K562 (cell line): ENCODE data around the gene SFT2D2. TPM values are rescaled to one million over a fixed set of nuclear protein-coding genes. Genes with fewer than 3 reads are reported as not detected.

Experiments used
- ATAC-seq: fragments of 200-7000 bp; cut with Tn5 transposase; 3 replicates; pipeline ENCODE4 v1.9.1; 2020; ENCODE audit warnings: moderate library complexity
- BruUV-seq: library from RNA; stranded (reverse); fragments of 400-500 nt; replicated peaks from 2 replicates; lab custom pipeline; 2021; lab: Mats Ljungman, UMichigan
- CTCF ChIA-PET: fragments of 300-600 bp; formaldehyde crosslinking; extraction: SDS; loops from one replicate; lab custom pipeline; 2021; ENCODE audit warnings: low intra/inter-chr PET ratio; lab: Yijun Ruan, JAX
- POLR2A ChIA-PET: fragments of 300-600, 350-650 bp; sonication (Branson Sonifier 250); formaldehyde crosslinking; extraction: SDS; loops from one replicate; lab custom pipeline; 2021; ENCODE audit warnings: antibody characterized with exemption, inconsistent platforms; lab: Yijun Ruan, JAX
- DNase-seq, 4 experiments: peaks; one replicate each; pipeline versions ENCODE4 v3.0.0 to v3.0.0-alpha.2; 2011 to 2018; ENCODE audit warnings: low spot score in 3 of 4, mixed read lengths in 3 of 4; ENCODE audit errors: extremely low read depth in 1 of 4
- FAIRE-seq: peaks from 2 replicates; lab custom pipeline; 2011; peaks lifted over from hg19 to GRCh38; lab: Jason Lieb, UNC
- H2AFZ ChIP-seq: 2 replicates; pipeline ENCODE4 v1.6.0; 2011; ENCODE audit warnings: low read depth, low read length, control low read depth, inconsistent platforms
- H3K27ac ChIP-seq: fragments of 200-600 bp; 3 replicates; pipeline ENCODE4 v1.8.0; 2011; ENCODE audit warnings: low read depth, mild to moderate bottlenecking, control low read depth, inconsistent platforms, low read length, moderate library complexity, mixed read lengths; ENCODE audit errors: extremely low read depth
- H3K27me3 ChIP-seq, 2 experiments: fragments of 300-600 bp in 1 of 2; 2 replicates in 1 of 2; 3 replicates in 1 of 2; pipeline versions ENCODE4 v1.6.0 to v1.8.0; 2011; ENCODE audit warnings: inconsistent platforms in 2 of 2, low read length in 2 of 2, mild to moderate bottlenecking in 1 of 2, mixed read lengths in 1 of 2, moderate library complexity in 1 of 2; ENCODE audit not compliant: control insufficient read depth in 2 of 2, insufficient read depth in 2 of 2
- H3K36me3 ChIP-seq: fragments of 300-600 bp; 3 replicates; pipeline ENCODE4 v1.8.0; 2011; ENCODE audit warnings: mild to moderate bottlenecking, low read length, inconsistent platforms; ENCODE audit not compliant: control insufficient read depth, insufficient read depth
- H3K4me1 ChIP-seq, 2 experiments: fragments of 200-600 bp in 1 of 2; replicated peaks in 1 of 2; 2 replicates in 1 of 2; 3 replicates in 1 of 2; pipeline versions ENCODE4 v1.5.1 to v1.8.0; 2011; ENCODE audit warnings: inconsistent platforms in 2 of 2, low read length in 2 of 2, mild to moderate bottlenecking in 1 of 2, mixed read lengths in 1 of 2, moderate library complexity in 1 of 2; ENCODE audit not compliant: control insufficient read depth in 2 of 2, insufficient read depth in 2 of 2
- H3K4me2 ChIP-seq: 2 replicates; pipeline ENCODE4 v1.6.1; 2011; ENCODE audit warnings: low read length, control low read depth, inconsistent platforms, mixed read lengths; ENCODE audit not compliant: insufficient read depth
- H3K4me3 ChIP-seq: fragments of 200-600 bp; sonication (generic), shearing (Covaris generic); 2 replicates; pipeline ENCODE4 v1.5.1; 2016; ENCODE audit warnings: control low read depth, inconsistent platforms
- H3K79me2 ChIP-seq: fragments of 200-600 bp; 3 replicates; pipeline ENCODE4 v1.8.0; 2011; ENCODE audit warnings: low read length, inconsistent platforms; ENCODE audit not compliant: control insufficient read depth, insufficient read depth
- H3K9ac ChIP-seq, 2 experiments: 2 replicates each; pipeline versions ENCODE4 v1.6.0 to v1.6.1; 2011; ENCODE audit warnings: low read depth in 2 of 2, low read length in 2 of 2, control low read depth in 1 of 2, inconsistent platforms in 1 of 2, mild to moderate bottlenecking in 1 of 2, mixed read lengths in 1 of 2; ENCODE audit not compliant: insufficient read depth in 1 of 2
- H3K9me1 ChIP-seq: one replicate; pipeline ENCODE4 v1.6.0; 2011; ENCODE audit warnings: inconsistent platforms, mild to moderate bottlenecking, low read length, moderate library complexity; ENCODE audit not compliant: control insufficient read depth, insufficient read depth
- H3K9me3 ChIP-seq: replicated peaks from 2 replicates; pipeline ENCODE4 v1.5.1; 2011; ENCODE audit warnings: low read depth, low read length, inconsistent platforms; ENCODE audit not compliant: control insufficient read depth, insufficient read depth
- H4K20me1 ChIP-seq: replicated peaks from 2 replicates; pipeline ENCODE4 v1.6.1; 2011; ENCODE audit warnings: low read length, inconsistent platforms, mixed read lengths; ENCODE audit not compliant: control insufficient read depth, insufficient read depth
- BCOR ChIP-seq: fragments of 450-650 bp; IDR thresholded peaks from 2 replicates; pipeline ENCODE4 v1.6.1; 2016
- CBX8 ChIP-seq: fragments of 200-600 bp; sonication (generic); IDR thresholded peaks from 2 replicates; pipeline ENCODE4 v1.6.1; 2012; ENCODE audit warnings: borderline replicate concordance, mixed run types, low read depth, mild to moderate bottlenecking, moderate library complexity, mixed read lengths, low read length, control low read depth, inconsistent platforms; ENCODE audit not compliant: poor library complexity, severe bottlenecking; ENCODE audit errors: extremely low read depth
- CCAR2 ChIP-seq: fragments of 200-400 bp; formaldehyde crosslinking; IDR thresholded peaks from 2 replicates; pipeline ENCODE4 v1.6.1; 2017; ENCODE audit warnings: mild to moderate bottlenecking, low read depth, low read length
- CEBPG ChIP-seq, 3 experiments: fragments of 200-800 bp in 1 of 3; sonication (Bioruptor generic) in 1 of 3; sonication (generic) in 1 of 3; formaldehyde crosslinking in 1 of 3; IDR thresholded peaks in 2 of 3; conservative IDR thresholded peaks in 1 of 3; 2 replicates each; pipeline versions ENCODE4 v1.6.1 to v1.8.0; 2016 to 2022; ENCODE audit warnings: missing compliant biosample characterization in 2 of 3, missing genetic modification characterization in 2 of 3, mild to moderate bottlenecking in 1 of 3, missing genetic modification reagents in 1 of 3
- ERF ChIP-seq: fragments of 450-650 bp; formaldehyde crosslinking; IDR thresholded peaks from 2 replicates; pipeline ENCODE4 v1.4.0; 2020; ENCODE audit warnings: mild to moderate bottlenecking, mixed read lengths
- HNRNPK ChIP-seq: fragments of 200-400 bp; formaldehyde crosslinking; IDR thresholded peaks from one replicate; pipeline ENCODE4 v1.6.1; 2018; ENCODE audit warnings: mild to moderate bottlenecking, low read depth, low read length; ENCODE audit not compliant: poor library complexity, severe bottlenecking
- MECOM ChIP-seq: fragments of 250-450 bp; sonication (Bioruptor Pico); IDR thresholded peaks from 2 replicates; pipeline ENCODE4 v1.8.0; 2022; ENCODE audit warnings: inconsistent platforms
- NELFE ChIP-seq: IDR thresholded peaks from 2 replicates; pipeline ENCODE4 v1.6.1; 2011; ENCODE audit warnings: mild to moderate bottlenecking; ENCODE audit not compliant: insufficient read depth, insufficient read length
- SRSF3 ChIP-seq: fragments of 200-400 bp; formaldehyde crosslinking; IDR thresholded peaks from 2 replicates; pipeline ENCODE4 v1.6.1; 2016; ENCODE audit warnings: mild to moderate bottlenecking, low read length, moderate library complexity; ENCODE audit not compliant: insufficient read depth
- ZBTB12 ChIP-seq: fragments of 250-450 bp; sonication (Bioruptor Pico); IDR thresholded peaks from 2 replicates; pipeline ENCODE4 v1.4.0; 2020
- ZNF124 ChIP-seq: sonication (generic); formaldehyde crosslinking; IDR thresholded peaks from 2 replicates; pipeline ENCODE4 v1.8.1; 2022; ENCODE audit warnings: missing genetic modification reagents
- ZNF511 ChIP-seq: sonication (generic); formaldehyde crosslinking; IDR thresholded peaks from 2 replicates; pipeline ENCODE4 v1.8.0; 2022; ENCODE audit warnings: mild to moderate bottlenecking, missing genetic modification reagents
- WGBS: fragments of 100-300 bp; shearing (Covaris generic); methylation state at CpG from one replicate; pipeline ENCODE4 v1.1.6; 2016; ENCODE audit warnings: low coverage, mixed read lengths; ENCODE audit not compliant: insufficient coverage; ENCODE audit errors: missing lambda C conversion rate; 5-methylcytosine and 5-hydroxymethylcytosine counted together
- in situ Hi-C: fragments of 300-500 bp; cut with MboI; formaldehyde crosslinking; loops from 4 replicates; pipeline ENCODE4 v1.15.0; 2018; ENCODE audit warnings: inconsistent platforms, mixed read lengths
- intact Hi-C: fragments of 100-400 bp; cut with micrococcal nuclease; formaldehyde crosslinking; loops from 2 replicates; pipeline ENCODE4 v1.14.2; 2022
- polyA plus RNA-seq, 8 experiments: library from polyadenylated mRNA; depleted of rRNA in 4 of 8; stranded (reverse) in 5 of 8; unstranded in 3 of 8; fragments of >200 nt; fragmentation: Nextera tagmentation in 2 of 8; fragmentation: Illumina TruSeq in 1 of 8; extraction: Ambion mirVana in 2 of 8; extraction: Trizol in 1 of 8; gene quantifications; 2 replicates each; pipeline versions ENCODE4 v1.2.1 to v1.2.3, GENCODE V29; 2011 to 2014; ENCODE audit warnings: inconsistent platforms in 1 of 8, missing spikeins in 1 of 8
- total RNA-seq, 7 experiments: library from RNA; depleted of rRNA in 6 of 7; stranded (reverse); fragments of >200 nt in 6 of 7; fragmentation: Illumina TruSeq in 2 of 7; extraction: Trizol in 2 of 7; gene quantifications; 2 replicates each; pipeline versions ENCODE4 v1.2.1 to v1.2.3, GENCODE V29; 2011 to 2021; ENCODE audit warnings: low replicate concordance in 1 of 7
- TF ChIP-seq, protein P1 (sequence below), 2 experiments: IDR thresholded peaks; 2 replicates each; pipeline ENCODE4 v1.6.1; 2011; ENCODE audit warnings: borderline replicate concordance in 1 of 2, control low read depth in 1 of 2, low read depth in 1 of 2, low read length in 1 of 2, mild to moderate bottlenecking in 1 of 2, mixed read lengths in 1 of 2, moderate library complexity in 1 of 2; ENCODE audit not compliant: insufficient read depth in 1 of 2, insufficient read length in 1 of 2, poor library complexity in 1 of 2, severe bottlenecking in 1 of 2; ENCODE audit errors: extremely low read depth in 1 of 2

The SFT2D2 gene
- total and polyA plus RNA-seq, 9 of the 15 experiments (the other 6 are each of a cell fraction or from before 2014, with no cell fraction given), result 3.4 to 50.1 (median 21.6) TPM

- no peak for DNase-seq
- POLR2A ChIA-PET, result interaction anchor here (1.0 to 1.7 kb wide), 2 partner anchors 11 to 14 kb away, joined by 3 to 9 read pairs; no protein-coding TSS in a partner anchor
Measured at GRCh38 chr1:168246506-168246905, 20.7 kb downstream of the SFT2D2 start.

GRCh38 chr1:168252204-168252733, 26.5 kb downstream of the SFT2D2 start:
- H3K9me1 ChIP-seq, result no peaks in the 10 kb centered on the region
- H3K4me1 ChIP-seq, result no peaks in the 10 kb centered on the region
- H3K36me3 ChIP-seq, result peaks cover 14% of the 10 kb centered on the region
- in situ Hi-C loops (no loop called here), intact Hi-C loops (no loop called here)
- H4K20me1 ChIP-seq, result peaks cover 9% of the 10 kb centered on the region
- H3K9me3 ChIP-seq, result peaks cover 2% of the 10 kb centered on the region
- H3K27me3 ChIP-seq, result no peaks in the 10 kb centered on the region
- FAIRE-seq, result no peak
- ChIA-PET POLR2A (interaction anchor here (0.7 to 1.1 kb wide), 2 partner anchors 10 to 12 kb away, joined by 3 read pairs; no protein-coding TSS in a partner anchor), CTCF (no interaction called here)
- H3K4me3 ChIP-seq, result no peak overlapping the region
- WGBS, result 62% methylated on average over 3 of the region's 3 CpGs
- 0 out of 3 replicates have a peak, but pooled peaks cover 4% of the 10 kb centered on the region for H3K79me2 ChIP-seq
- DNase-seq, result no peak
- BruUV-seq, result TSS peak; percentile 10
- no peak overlapping the region for H3K9ac ChIP-seq
- no peak overlapping the region for H3K4me2 ChIP-seq
- H2AFZ ChIP-seq, result no peak overlapping the region
- H3K27ac ChIP-seq, result no peak overlapping the region
- ATAC-seq, result no peak
- TF ChIP-seq, protein P1, sequence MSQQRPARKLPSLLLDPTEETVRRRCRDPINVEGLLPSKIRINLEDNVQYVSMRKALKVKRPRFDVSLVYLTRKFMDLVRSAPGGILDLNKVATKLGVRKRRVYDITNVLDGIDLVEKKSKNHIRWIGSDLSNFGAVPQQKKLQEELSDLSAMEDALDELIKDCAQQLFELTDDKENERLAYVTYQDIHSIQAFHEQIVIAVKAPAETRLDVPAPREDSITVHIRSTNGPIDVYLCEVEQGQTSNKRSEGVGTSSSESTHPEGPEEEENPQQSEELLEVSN (IDR thresholded peaks at IDR 0.05; ENCODE audit: borderline replicate concordance in 1 of 2, extremely low read depth in 1 of 2, insufficient read depth in 1 of 2, insufficient read length in 1 of 2, low read depth in 1 of 2, low read length in 1 of 2, poor library complexity in 1 of 2, severe bottlenecking in 1 of 2), result no peak
- TF ChIP-seq ERF (CRISPR knock-in tag) (no peak), MECOM (no peak), HNRNPK (no peak), CCAR2 (no peak), ZNF511 (CRISPR knock-in tag) (no peak), NELFE (no peak), ZNF124 (CRISPR knock-in tag) (no peak), ZBTB12 (CRISPR knock-in tag) (no peak), CBX8 (no peak)

More at GRCh38 chr1:168246506-168246905, 20.7 kb downstream of the SFT2D2 start:
- Histone ChIP-seq H3K4me2 (no peak overlapping the region), H3K79me2 (0 out of 3 replicates have a peak, but pooled peaks cover 4% of the 10 kb centered on the region), H3K9me3 (no peaks in the 10 kb centered on the region), H4K20me1 (peaks cover 9% of the 10 kb centered on the region), H3K4me1 (peaks cover 0 to 5% of the 10 kb centered on the region in 2 experiments; a peak in 1 of 5 replicates), H3K4me3 (no peak overlapping the region), H3K9me1 (no peaks in the 10 kb centered on the region), H3K27me3 (no peaks in the 10 kb centered on the region), H2AFZ (no peak overlapping the region), H3K27ac (no peak overlapping the region), H3K36me3 (peaks cover 63% of the 10 kb centered on the region), H3K9ac (no peak overlapping the region)
- no peak for ATAC-seq
- in situ Hi-C loops (no loop called here), intact Hi-C loops (no loop called here)
- 68% methylated on average over 5 of the region's 5 CpGs for WGBS
- CTCF ChIA-PET, result no interaction called here
- no peak for FAIRE-seq
- no TSS peak for BruUV-seq
- TF ChIP-seq BCOR (no peak), CEBPG (CRISPR knock-in tag; IDR thresholded peaks at IDR 0.05) (no peak), CEBPG (tag; conservative IDR thresholded peaks at IDR 0.05 in 1 of 2, IDR thresholded peaks at IDR 0.05 in 1 of 2) (peak in 1 of 2 experiments; percentile 10; a peak in 1 of 4 replicates), SRSF3 (no peak)
